SU-DHL-6 (cell line): ENCODE data around the gene PGBD5.

Source experiments
- CTCF ChIP-seq: fragments of 200-600 bp; sonication (generic); IDR thresholded peaks from one replicate; pipeline ENCODE4 v1.5.1; 2017; ENCODE audit warnings: antibody characterized with exemption, mild to moderate bottlenecking, low read length, moderate library complexity; ENCODE audit not compliant: insufficient read depth, poor library complexity, severe bottlenecking
- EZH2phosphoT487 ChIP-seq: fragments of 200-600 bp; sonication (generic), shearing (Covaris generic); conservative IDR thresholded peaks from 2 replicates; pipeline ENCODE4 v1.6.1; 2018; ENCODE audit warnings: mild to moderate bottlenecking, antibody characterized with exemption, low read length, moderate library complexity, mixed read lengths

DNA sequence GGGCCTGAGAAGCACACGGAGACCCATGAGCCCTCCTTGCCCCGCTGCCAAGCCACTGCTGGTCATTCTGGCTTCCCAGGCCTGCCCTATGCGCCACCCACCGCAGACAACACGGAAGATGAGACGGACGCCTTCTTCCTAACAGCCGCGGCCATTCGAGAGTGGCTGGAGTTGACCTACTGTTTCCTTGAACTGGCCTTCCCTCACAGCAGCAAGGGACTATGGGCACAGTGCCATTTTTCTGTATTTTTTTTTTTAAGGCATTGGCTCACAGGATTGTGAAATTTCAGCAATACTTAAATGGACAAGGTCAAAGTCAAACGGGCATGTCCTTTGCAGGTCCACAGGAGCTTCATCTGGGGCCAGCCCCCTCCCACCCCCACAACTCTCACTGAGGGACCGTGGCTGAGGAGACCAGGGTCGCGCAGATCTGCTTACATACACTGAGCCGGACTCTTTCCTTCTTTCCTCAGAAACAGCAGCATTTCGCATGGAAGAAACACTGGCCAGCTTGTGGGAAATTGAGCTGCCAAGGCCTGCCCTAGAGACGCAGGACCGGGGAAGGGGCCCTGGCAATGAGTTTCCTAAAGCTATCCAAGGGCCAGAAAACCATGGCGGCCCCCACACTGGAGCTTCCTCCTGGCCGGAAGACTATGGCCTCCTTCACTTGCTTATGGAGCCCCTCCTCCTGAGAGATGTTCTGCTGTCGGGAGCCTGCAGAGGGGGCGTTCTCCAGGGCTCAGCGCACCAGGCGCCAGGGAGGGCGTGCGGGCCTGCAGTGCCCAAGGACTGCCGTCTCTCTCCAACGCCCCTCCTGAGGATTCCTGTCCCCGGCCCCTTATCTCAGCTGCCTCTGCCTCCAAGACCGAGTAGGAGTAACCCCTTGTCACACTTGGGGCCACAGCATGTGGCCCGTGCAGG, 98.9 kb downstream of the PGBD5 start:
- TF ChIP-seq CTCF (no peak), EZH2phosphoT487 (no peak)
